Skeletal muscle tissue (tissue), 4 donors: ENCODE data around the gene CD80. TPM values are rescaled to one million over a fixed set of nuclear protein-coding genes. Genes with fewer than 3 reads are reported as not detected.
A peak's percentile ranks its signal among the peaks of the same experiment; 100 is the strongest.
"Not testable (repeated sequence)": the region's sequence is repeated elsewhere in the genome, so short reads cannot be mapped to it uniquely, and the experiment has no call there.

Source experiments
- H3K27ac ChIP-seq: one replicate; pipeline ENCODE4 v1.7.0; 2013; ENCODE audit warnings: mild to moderate bottlenecking, low read depth, low read length, inconsistent platforms
- H3K27me3 ChIP-seq, 3 donors: one replicate each; pipeline ENCODE4 v1.7.0; 2013; ENCODE audit warnings: low read length in 3 of 3; ENCODE audit not compliant: control insufficient read depth in 3 of 3, insufficient read depth in 3 of 3
- H3K36me3 ChIP-seq, 3 donors: one replicate each; pipeline ENCODE4 v1.7.0; 2013; ENCODE audit warnings: low read length in 3 of 3; ENCODE audit not compliant: control insufficient read depth in 3 of 3, insufficient read depth in 3 of 3
- H3K4me1 ChIP-seq, 3 donors: one replicate each; pipeline ENCODE4 v1.7.0; 2013; ENCODE audit warnings: low read length in 3 of 3, mild to moderate bottlenecking in 3 of 3; ENCODE audit not compliant: control insufficient read depth in 3 of 3, insufficient read depth in 3 of 3
- H3K4me3 ChIP-seq, 3 donors: one replicate each; pipeline ENCODE4 v1.7.0; 2013; ENCODE audit warnings: low read length in 3 of 3
- H3K9ac ChIP-seq, 3 donors: one replicate each; pipeline ENCODE4 v1.7.0; 2013; ENCODE audit warnings: low read length in 3 of 3, mild to moderate bottlenecking in 3 of 3, moderate library complexity in 2 of 3, low read depth in 1 of 3
- H3K9me3 ChIP-seq, 3 donors: one replicate each; pipeline ENCODE4 v1.7.0; 2013; ENCODE audit warnings: low read length in 3 of 3; ENCODE audit not compliant: control insufficient read depth in 3 of 3
- total RNA-seq: library from RNA; depleted of rRNA; stranded (reverse); fragments of >200 nt; gene quantifications from one replicate; pipeline ENCODE4 v1.2.3, GENCODE V29; 2014
- donor health status: Osteomylitis.

CD80 gene
- total RNA-seq, 1 donor from 2014 or later: 1.0 TPM

DNA sequence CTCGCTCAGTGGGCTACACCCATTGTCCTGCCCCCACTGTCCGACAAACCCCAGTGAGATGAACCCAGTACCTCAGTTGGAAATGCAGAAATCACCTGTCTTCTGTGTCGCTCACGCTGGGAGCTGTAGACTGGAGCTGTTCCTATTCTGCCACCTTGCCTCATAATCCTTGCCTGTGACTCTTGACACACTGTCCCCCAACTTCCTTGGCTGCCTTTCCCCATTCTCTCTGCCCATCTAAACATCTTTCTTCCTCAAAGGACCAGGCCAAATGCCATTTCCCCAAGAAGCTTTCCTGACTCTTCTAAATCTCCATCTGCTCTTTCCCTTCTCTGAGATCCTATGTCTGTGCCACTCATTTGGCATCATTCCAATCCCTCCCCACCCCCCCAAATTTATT lies 9.7 kb upstream of the CD80 start:
- H3K36me3 ChIP-seq: no peaks in the 10 kb centered on the region

DNA sequence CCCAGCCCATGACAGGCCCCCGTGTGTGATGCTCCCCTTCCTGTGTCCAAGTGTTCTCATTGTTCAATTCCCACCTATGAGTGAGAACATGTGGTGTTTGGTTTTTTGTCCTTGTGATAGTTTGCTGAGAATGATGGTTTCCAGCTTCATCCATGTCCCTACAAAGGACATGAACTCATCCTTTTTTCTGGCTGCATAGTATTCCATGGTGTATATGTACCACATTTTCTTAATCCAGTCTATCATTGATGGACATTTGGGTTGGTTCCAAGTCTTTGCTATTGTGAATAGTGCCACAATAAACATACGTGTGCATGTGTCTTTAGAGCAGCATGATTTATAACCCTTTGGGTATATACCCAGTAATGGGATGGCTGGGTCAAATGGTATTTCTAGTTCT lies 3.9 kb upstream of the CD80 start:
- not testable (repeated sequence) for H3K27ac ChIP-seq, H3K9ac ChIP-seq, H3K9me3 ChIP-seq, H3K4me1 ChIP-seq, H3K27me3 ChIP-seq, H3K36me3 ChIP-seq, H3K4me3 ChIP-seq

More for the DNA sequence above, 9.7 kb upstream of the CD80 start:
- Histone ChIP-seq H3K27ac (no peak overlapping the region), H3K4me1 (no peaks in the 10 kb centered on the region), H3K4me3 (no peak overlapping the region), H3K9me3 (peaks cover 0 to 2% (median 0%) of the 10 kb centered on the region in 3 donors), H3K9ac (no peak overlapping the region), H3K27me3 (no peaks in the 10 kb centered on the region)

DNA sequence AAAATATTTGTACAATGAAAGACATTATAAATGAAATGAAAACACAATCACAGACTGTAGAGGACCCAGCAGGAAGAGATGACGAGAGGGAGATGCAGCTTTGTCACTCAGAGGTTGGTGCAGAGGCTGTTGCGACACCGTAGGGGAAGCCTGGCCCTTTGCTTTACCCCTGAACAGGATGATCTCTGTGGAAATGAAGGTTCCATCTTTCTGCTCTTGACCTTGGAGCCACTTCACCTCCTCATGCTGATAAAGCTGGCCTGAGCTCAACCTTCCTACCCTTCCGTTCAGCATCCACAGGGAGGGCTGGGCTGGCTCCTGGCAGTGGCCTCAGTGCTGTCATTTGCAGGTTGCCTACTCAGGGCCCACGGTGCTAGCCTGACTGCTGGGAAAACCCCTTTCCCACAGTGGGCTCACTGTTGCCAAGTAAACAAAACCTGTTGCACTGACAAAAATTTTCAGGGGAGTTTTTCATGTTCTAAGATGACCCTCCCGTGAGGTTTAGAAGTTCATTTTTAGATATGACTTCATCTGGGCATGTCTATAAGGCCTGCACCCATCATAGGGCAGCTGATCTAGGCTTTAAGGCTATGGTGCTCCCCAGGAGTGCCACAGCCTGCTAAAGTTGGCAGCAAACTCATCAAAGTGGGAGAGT lies 3.0 kb upstream of the CD80 start:
- Histone ChIP-seq H3K4me1 (peaks cover 0 to 9% (median 0%) of the 10 kb centered on the region in 3 donors), H3K9ac (peak overlapping the region in 1 of 3 donors; percentile 25), H3K27me3 (no peaks in the 10 kb centered on the region), H3K9me3 (peaks cover 0 to 2% (median 0%) of the 10 kb centered on the region in 3 donors), H3K36me3 (no peaks in the 10 kb centered on the region), H3K27ac (no peak overlapping the region), H3K4me3 (no peak overlapping the region)

DNA sequence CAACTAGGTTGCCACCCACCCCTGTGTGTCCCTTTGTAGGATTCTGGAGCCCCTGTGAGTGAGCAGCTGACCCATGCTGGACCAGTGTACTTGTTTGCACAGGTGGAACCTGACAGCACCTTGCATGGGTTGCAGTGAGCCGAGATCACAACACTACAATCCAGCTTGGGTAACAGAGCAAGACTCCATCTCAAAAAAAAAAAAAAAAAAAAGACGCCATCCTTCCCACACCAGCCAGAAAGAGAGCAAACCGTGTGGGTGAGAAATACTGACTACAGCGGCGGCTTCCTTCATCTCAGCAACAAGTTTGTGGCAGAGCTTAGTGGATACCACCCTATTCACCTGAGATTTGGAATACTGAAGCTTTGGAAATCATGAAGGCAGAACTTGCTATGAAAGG lies 746 bp upstream of the CD80 start:
- Histone ChIP-seq H3K9me3 (peaks cover 0 to 2% (median 0%) of the 10 kb centered on the region in 3 donors), H3K36me3 (no peaks in the 10 kb centered on the region), H3K4me3 (no peak overlapping the region), H3K27me3 (no peaks in the 10 kb centered on the region), H3K4me1 (peaks cover 0 to 9% (median 0%) of the 10 kb centered on the region in 3 donors), H3K27ac (no peak overlapping the region), H3K9ac (no peak overlapping the region)

DNA sequence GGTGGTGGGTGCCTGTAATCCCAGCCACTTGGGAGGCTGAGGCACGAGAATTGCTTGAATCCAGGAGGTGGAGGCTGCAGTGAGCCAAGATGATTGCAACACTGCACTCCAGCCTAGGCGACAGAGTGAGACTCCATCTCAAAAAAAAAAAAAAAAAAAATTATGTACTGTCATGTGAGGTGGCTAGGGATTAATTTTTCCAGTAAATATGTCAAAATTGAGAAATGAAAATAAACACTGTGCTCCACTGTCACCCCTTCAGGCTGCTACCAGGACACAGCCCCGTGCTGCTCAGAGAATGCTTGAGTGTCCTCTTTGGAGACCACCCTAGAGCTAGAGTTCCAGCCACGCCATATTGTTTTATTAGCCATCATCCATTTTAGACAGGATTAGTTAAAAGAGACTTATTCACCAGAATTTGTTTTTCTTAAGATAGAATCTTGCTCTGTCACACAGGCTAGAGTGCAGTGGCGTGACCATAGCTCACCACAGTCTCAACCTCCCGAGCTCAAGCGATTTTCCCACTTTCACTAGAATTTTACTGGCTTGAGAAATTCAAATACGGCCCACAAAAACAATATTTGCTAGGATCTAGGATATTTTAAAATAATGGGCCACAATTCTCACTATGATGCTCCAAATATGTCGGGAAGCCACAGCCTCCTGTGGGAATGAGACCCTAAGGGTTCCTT lies 642 bp downstream of the CD80 start:
- peaks cover 0 to 9% (median 0%) of the 10 kb centered on the region in 3 donors for H3K4me1 ChIP-seq
- no peak overlapping the region for H3K4me3 ChIP-seq
- H3K27me3 ChIP-seq: no peaks in the 10 kb centered on the region
- no peaks in the 10 kb centered on the region for H3K36me3 ChIP-seq
- no peaks in the 10 kb centered on the region for H3K9me3 ChIP-seq
- no peak overlapping the region for H3K9ac ChIP-seq
- no peak overlapping the region for H3K27ac ChIP-seq

DNA sequence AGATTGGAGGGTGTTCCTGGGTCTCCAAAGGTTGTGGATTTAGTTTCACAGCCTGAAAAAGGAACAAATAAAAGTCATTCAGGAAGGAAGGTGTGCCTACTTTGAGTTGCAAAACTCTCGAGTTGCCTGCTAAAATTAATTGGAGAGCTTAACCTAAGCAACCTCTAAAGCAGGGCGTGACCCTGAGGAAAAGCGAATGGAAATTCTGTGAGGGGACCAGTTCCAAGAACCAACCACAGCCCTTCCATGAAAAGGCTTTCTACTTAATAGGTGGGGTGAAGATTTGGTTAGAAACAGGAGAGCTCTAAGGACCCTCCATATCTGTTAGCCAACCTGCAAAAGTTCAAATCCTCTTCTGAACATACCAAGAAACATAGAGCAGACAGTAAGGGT lies 1.5 kb downstream of the CD80 start:
- Histone ChIP-seq H3K27ac (no peak overlapping the region), H3K9me3 (no peaks in the 10 kb centered on the region), H3K4me1 (peaks cover 0 to 9% (median 0%) of the 10 kb centered on the region in 3 donors), H3K36me3 (no peaks in the 10 kb centered on the region), H3K9ac (no peak overlapping the region), H3K27me3 (no peaks in the 10 kb centered on the region), H3K4me3 (no peak overlapping the region)

DNA sequence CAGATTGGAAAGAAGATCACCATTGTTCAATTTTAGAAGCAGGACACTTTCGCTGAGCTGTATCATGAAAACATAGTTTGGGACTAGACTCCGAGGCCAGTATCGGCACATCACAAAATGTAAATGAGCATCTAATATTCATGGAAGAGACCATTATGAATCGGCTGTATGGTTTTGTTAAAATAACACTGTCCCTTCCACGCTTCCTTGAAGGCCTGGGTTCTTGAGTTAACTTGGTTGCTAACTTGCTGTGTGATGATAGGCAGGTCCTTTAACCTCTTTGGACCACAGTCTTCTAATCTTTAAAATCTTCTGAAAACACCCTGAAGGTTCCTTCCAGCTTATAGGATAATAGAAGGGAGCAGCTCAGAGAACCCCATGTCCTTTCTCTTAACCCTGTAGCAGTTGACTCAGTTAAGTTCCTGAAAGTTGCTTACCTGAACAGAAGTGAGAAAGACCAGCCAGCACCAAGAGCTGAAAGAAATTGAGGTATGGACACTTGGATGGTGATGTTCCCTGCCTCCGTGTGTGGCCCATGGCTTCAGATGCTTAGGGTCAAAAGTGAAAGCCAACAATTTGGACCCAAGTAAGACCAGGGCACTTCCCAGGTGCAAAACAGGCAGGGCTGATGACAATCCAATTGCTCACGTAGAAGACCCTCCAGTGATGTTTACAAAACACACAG lies 2.1 kb downstream of the CD80 start:
- Histone ChIP-seq H3K4me1 (peaks cover 0 to 4% (median 0%) of the 10 kb centered on the region in 3 donors), H3K36me3 (no peaks in the 10 kb centered on the region), H3K4me3 (no peak overlapping the region), H3K9ac (no peak overlapping the region), H3K9me3 (no peaks in the 10 kb centered on the region), H3K27me3 (no peaks in the 10 kb centered on the region), H3K27ac (no peak overlapping the region)

DNA sequence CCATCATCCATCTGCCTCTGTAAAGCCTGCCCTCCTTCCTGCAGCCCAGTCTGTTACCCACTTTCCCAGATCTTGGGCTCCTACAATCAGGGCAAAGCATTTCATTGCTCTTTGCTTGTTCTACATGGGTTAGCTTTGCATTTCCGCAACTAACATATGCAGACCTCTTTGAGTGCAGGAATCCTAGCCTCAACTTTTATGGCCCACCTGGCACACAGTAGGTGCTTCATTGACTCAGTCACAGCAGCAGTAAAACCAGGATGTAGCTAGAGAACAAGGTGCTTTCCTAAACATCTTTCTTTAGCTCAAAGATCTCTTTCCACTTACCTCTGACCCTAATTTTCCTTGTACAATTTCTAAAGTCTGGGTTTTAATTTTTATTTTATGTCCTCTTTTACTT lies 3.5 kb downstream of the CD80 start:
- no peaks in the 10 kb centered on the region for H3K27me3 ChIP-seq
- no peaks in the 10 kb centered on the region for H3K9me3 ChIP-seq
- peaks cover 0 to 3% (median 0%) of the 10 kb centered on the region in 3 donors for H3K4me1 ChIP-seq
- no peak overlapping the region for H3K4me3 ChIP-seq
- no peak overlapping the region for H3K9ac ChIP-seq
- no peaks in the 10 kb centered on the region for H3K36me3 ChIP-seq
- no peak overlapping the region for H3K27ac ChIP-seq

DNA sequence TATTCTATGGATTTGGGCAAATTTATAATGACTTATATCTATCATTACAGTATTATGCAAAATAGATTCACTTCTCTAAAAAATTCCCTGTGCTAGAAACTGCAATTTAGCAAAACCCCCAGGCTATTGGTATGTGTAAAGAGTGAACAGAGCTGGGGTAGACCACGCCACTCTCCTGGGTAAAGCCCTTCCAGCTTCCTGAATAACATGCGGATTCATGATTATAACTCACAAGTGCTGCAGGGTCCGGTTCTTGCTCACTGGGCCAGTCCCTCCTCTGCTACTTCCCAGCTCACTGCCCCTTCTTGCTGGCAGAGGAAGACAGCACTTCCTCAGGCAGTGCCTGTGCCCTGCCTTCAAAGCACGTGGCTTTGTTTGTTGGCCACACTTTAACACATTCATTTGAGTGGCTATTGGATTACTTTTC lies 4.1 kb downstream of the CD80 start:
- Histone ChIP-seq H3K4me1 (peaks cover 0 to 3% (median 0%) of the 10 kb centered on the region in 3 donors), H3K9ac (no peak overlapping the region), H3K4me3 (no peak overlapping the region), H3K36me3 (no peaks in the 10 kb centered on the region), H3K27ac (no peak overlapping the region), H3K9me3 (no peaks in the 10 kb centered on the region), H3K27me3 (no peaks in the 10 kb centered on the region)

DNA sequence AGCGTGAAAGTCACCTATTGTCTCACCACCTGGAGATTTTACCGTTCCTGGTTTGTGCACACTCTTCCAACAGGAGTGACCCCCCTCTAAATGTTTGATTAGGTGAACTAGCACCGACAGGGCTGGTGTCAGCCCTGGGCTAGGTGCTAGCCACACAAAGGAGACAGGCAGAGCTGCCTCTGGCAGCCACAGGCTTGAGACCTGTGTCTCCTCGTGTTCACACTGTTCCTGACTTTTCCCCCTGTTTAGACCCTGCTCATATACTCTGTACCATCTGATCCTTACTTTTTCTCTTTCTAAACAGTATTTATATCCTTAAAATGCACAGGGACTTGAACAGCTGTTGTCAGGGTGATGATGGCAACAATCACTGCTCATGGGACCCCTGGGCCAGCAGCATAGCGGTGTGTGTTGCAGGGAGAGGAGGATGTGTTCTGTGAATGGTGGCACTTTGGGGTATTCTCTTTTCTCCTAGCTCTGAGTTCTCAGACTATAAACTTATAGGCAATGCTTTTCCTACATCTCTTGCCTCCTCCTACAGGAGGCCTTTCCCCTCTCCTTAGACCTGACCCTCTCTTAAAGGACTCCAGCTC lies 5.5 kb downstream of the CD80 start:
- no peaks in the 10 kb centered on the region for H3K9me3 ChIP-seq
- no peaks in the 10 kb centered on the region for H3K36me3 ChIP-seq
- H3K27me3 ChIP-seq: no peaks in the 10 kb centered on the region
- no peak overlapping the region for H3K4me3 ChIP-seq
- H3K27ac ChIP-seq: no peak overlapping the region
- H3K4me1 ChIP-seq: no peaks in the 10 kb centered on the region
- no peak overlapping the region for H3K9ac ChIP-seq
